HEK293T (cell line): ENCODE results near the gene DPPA4.

Experiments used
- CTCF ChIA-PET: fragments of 350-600 bp; formaldehyde crosslinking; extraction: SDS; loops from one replicate; lab custom pipeline; 2021; ENCODE audit warnings: antibody characterized with exemption, inconsistent platforms; lab: Yijun Ruan, JAX
- POLR2A ChIA-PET: fragments of 350-600 bp; formaldehyde crosslinking; extraction: SDS; loops from one replicate; lab custom pipeline; 2020; ENCODE audit warnings: antibody characterized with exemption, inconsistent platforms; lab: Yijun Ruan, JAX
- DNase-seq: peaks from one replicate; pipeline ENCODE4 v3.0.0; 2012; ENCODE audit warnings: mixed read lengths; ENCODE audit errors: extremely low spot score
- ARNT ChIP-seq: fragments of 450-650 bp; IDR thresholded peaks from 2 replicates; pipeline ENCODE4 v1.6.1; 2017; ENCODE audit warnings: mild to moderate bottlenecking
- BHLHE40 ChIP-seq: fragments of 450-650 bp; IDR thresholded peaks from 2 replicates; pipeline ENCODE4 v1.6.1; 2016; ENCODE audit warnings: mild to moderate bottlenecking, moderate library complexity, borderline replicate concordance
- CTBP1 ChIP-seq: fragments of 450-650 bp; IDR thresholded peaks from 2 replicates; pipeline ENCODE4 v1.6.1; 2016; ENCODE audit warnings: borderline replicate concordance
- ELF4 ChIP-seq: fragments of 450-650 bp; IDR thresholded peaks from 2 replicates; pipeline ENCODE4 v1.6.1; 2017; ENCODE audit warnings: antibody characterized with exemption
- FOXA1 ChIP-seq: fragments of 450-650 bp; IDR thresholded peaks from 2 replicates; pipeline ENCODE4 v1.6.1; 2016; ENCODE audit warnings: mild to moderate bottlenecking
- FOXK2 ChIP-seq: fragments of 450-650 bp; IDR thresholded peaks from 2 replicates; pipeline ENCODE4 v1.6.1; 2016; ENCODE audit warnings: mild to moderate bottlenecking
- FOXM1 ChIP-seq: fragments of 450-650 bp; IDR thresholded peaks from 2 replicates; pipeline ENCODE4 v1.6.1; 2017; ENCODE audit warnings: mild to moderate bottlenecking, borderline replicate concordance
- HDGF ChIP-seq: fragments of 450-650 bp; IDR thresholded peaks from 2 replicates; pipeline ENCODE4 v1.6.1; 2017; ENCODE audit warnings: antibody characterized with exemption, borderline replicate concordance
- L3MBTL2 ChIP-seq: fragments of 450-650 bp; conservative IDR thresholded peaks from 2 replicates; pipeline ENCODE4 v1.6.1; 2016; ENCODE audit warnings: mild to moderate bottlenecking
- LEF1 ChIP-seq: fragments of 450-650 bp; IDR thresholded peaks from 2 replicates; pipeline ENCODE4 v1.6.1; 2017; ENCODE audit warnings: mild to moderate bottlenecking, borderline replicate concordance
- NFRKB ChIP-seq: fragments of 450-650 bp; IDR thresholded peaks from 2 replicates; pipeline ENCODE4 v1.6.1; 2016; ENCODE audit warnings: mild to moderate bottlenecking, moderate library complexity
- SP1 ChIP-seq: fragments of 450-650 bp; IDR thresholded peaks from 2 replicates; pipeline ENCODE4 v1.6.1; 2017
- SUZ12 ChIP-seq: fragments of 450-650 bp; IDR thresholded peaks from 2 replicates; pipeline ENCODE4 v1.6.1; 2016; ENCODE audit warnings: mild to moderate bottlenecking
- TARDBP ChIP-seq: fragments of 450-650 bp; IDR thresholded peaks from 2 replicates; pipeline ENCODE4 v1.6.1; 2016
- ZNF384 ChIP-seq: fragments of 450-650 bp; IDR thresholded peaks from 2 replicates; pipeline ENCODE4 v1.6.1; 2016
- TF ChIP-seq, protein P1 (sequence below): fragments of 450-650 bp; IDR thresholded peaks from 2 replicates; pipeline ENCODE4 v1.6.1; 2016

Gene DPPA4

DNA sequence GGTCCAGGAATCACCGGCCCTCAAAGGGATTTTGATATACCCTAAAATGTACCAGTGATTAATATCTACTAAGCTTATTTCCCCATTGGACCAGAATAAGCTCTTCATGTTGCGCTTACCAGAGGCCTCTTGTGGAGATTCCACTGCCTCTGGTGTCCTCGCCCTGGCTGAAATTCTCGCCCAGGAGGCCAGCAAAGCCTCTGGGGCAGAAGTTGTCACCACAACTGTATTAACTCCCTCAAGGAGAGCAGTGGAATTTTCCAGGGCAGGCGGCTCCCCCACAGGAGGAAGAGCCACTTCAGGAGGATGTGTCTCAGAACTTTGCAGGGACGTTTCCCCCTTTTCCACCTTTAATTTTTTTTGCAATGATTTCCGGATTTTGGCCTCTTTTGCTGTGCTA is 6.9 kb downstream of the DPPA4 start:
- ChIA-PET CTCF (no interaction called here), POLR2A (no interaction called here)
- TF ChIP-seq ELF4, result no peak
- TF ChIP-seq FOXK2, result no peak
- TF ChIP-seq NFRKB, result no peak
- TF ChIP-seq ZNF384, result no peak
- TF ChIP-seq SP1, result no peak
- TF ChIP-seq FOXA1, result no peak
- no peak for TF ChIP-seq ARNT
- TF ChIP-seq FOXM1, result no peak
- TF ChIP-seq BHLHE40, result no peak
- no peak for TF ChIP-seq L3MBTL2
- no peak for TF ChIP-seq SUZ12
- no peak for DNase-seq

DNA sequence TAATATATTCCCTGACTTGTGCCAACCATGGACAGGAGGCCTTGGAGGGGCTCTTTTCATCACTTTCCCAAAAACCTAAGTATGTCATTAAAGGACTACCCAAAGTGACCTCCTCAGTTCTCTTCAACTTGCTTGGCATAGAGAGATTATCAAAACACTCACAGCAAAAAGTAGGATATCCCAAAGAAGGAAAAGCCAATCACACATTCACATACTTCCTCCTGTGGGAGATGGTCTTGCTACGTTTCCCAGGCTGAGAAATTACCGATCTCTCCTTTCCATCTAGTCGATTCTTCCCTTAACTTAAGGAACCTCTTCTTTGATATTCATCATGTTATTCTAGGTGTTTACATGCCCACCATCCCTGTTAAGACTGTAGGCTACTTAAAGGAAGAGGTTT is 9.1 kb downstream of the DPPA4 start:
- POLR2A ChIA-PET, result no interaction called here
- no peak for DNase-seq
- TF ChIP-seq FOXA1, result no peak
- TF ChIP-seq ELF4, result no peak
- TF ChIP-seq FOXK2, result no peak
- TF ChIP-seq HDGF, result no peak
- TF ChIP-seq, protein P1, sequence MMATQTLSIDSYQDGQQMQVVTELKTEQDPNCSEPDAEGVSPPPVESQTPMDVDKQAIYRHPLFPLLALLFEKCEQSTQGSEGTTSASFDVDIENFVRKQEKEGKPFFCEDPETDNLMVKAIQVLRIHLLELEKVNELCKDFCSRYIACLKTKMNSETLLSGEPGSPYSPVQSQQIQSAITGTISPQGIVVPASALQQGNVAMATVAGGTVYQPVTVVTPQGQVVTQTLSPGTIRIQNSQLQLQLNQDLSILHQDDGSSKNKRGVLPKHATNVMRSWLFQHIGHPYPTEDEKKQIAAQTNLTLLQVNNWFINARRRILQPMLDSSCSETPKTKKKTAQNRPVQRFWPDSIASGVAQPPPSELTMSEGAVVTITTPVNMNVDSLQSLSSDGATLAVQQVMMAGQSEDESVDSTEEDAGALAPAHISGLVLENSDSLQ, result no peak
- TF ChIP-seq SP1, result no peak
- TF ChIP-seq NFRKB, result no peak
- TF ChIP-seq ZNF384, result no peak
- no peak for TF ChIP-seq TARDBP
- no peak for TF ChIP-seq SUZ12
- no peak for TF ChIP-seq L3MBTL2
- no peak for TF ChIP-seq FOXM1
- TF ChIP-seq LEF1, result no peak
- no peak for TF ChIP-seq CTBP1
- no peak for TF ChIP-seq BHLHE40
- TF ChIP-seq ARNT, result no peak
- CTCF ChIA-PET, result no interaction called here

DNA sequence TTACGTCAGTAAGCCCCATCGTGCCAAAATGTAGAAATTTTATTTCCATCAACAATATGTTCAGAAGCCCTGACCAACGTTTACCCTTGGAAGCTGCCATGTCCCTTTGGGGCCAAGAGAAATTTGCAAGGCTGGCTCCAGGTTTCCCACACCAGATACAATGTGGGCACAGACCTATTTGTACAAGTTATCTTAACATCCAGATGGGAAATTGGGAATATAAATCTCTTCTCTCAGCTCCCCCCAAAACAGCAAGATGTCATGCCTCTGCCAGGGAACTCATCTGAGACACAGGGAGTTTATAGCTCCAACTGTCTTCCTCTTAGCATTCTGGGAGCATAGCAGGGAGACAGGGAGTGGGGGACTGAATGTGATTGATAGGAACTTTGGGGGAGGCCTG is 11.7 kb downstream of the DPPA4 start:
- POLR2A ChIA-PET, result no interaction called here
- TF ChIP-seq, protein P1, result no peak
- no peak for TF ChIP-seq LEF1
- no peak for TF ChIP-seq ARNT
- no peak for TF ChIP-seq FOXK2
- no peak for TF ChIP-seq NFRKB
- no peak for TF ChIP-seq SP1
- TF ChIP-seq SUZ12, result no peak
- TF ChIP-seq ELF4, result no peak
- TF ChIP-seq BHLHE40, result no peak
- no peak for TF ChIP-seq CTBP1
- TF ChIP-seq HDGF, result no peak
- CTCF ChIA-PET, result no interaction called here
- DNase-seq, result no peak

DNA sequence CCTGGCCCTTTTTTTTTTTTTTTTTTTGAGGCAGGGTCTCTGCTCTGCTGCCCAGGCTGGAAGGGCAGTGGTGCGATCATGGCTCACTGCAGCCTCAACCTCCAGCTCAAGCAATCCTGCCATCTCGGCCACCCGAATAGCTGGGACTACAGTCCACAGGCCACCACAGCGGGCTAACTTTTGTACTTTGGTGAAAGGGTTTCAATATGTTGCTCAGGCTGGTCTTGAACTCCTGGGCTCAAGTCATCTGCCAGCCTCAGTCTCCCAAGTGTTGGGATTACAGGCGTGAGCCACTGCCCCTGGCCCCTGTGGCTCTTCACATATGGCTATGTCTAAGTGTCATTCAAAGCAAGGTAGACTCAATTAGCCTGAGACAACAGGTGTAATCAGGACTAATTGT is 12.2 kb downstream of the DPPA4 start:
- CTCF ChIA-PET, result no interaction called here
- DNase-seq, result no peak
- TF ChIP-seq L3MBTL2 (no peak), LEF1 (no peak), SP1 (no peak), ARNT (no peak), FOXA1 (no peak), SUZ12 (no peak), CTBP1 (no peak), ZNF384 (no peak), TARDBP (no peak), ELF4 (no peak), HDGF (no peak), NFRKB (no peak), BHLHE40 (no peak), FOXM1 (no peak), FOXK2 (no peak)
- TF ChIP-seq, protein P1, result no peak
- POLR2A ChIA-PET, result no interaction called here

DNA sequence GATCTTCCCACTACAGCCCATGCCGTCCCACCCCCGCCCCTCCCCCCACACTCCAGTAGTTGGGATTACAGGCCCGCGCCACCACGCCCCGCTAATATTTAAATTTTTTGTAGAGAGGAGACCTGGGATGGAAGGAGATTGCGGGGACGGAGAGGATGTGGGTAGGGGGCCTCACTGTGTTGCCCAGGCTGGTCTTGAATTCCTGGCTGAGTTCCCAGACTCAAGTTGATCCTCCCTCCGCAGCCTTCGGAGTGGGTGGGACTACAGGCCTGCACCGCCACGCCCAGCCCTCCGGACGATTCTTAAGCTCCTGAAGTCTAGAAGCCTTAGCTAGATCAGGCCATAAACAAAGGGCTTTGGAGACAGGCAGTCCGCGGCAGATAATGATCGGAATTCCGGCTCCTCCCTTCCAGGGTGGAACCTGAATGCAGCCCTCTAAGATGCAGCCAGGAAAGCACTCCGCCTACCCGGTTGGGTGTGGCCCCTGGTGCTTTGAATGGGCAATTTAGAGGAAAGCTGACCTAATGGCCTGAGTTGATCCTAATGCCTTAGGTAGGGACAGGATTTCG is 21.1 kb downstream of the DPPA4 start, which contains the start of gene DPPA2:
Gene DPPA2, minus strand, starts transcription at position 356 of the 569 bp plus-strand sequence. CDS start 1,975 bp downstream, outside the sequence.
- POLR2A ChIA-PET, result no interaction called here
- CTCF ChIA-PET, result no interaction called here

More for the DNA sequence above, 21.1 kb downstream of the DPPA4 start, which contains the start of gene DPPA2:
- no peak for DNase-seq
- TF ChIP-seq ELF4 (no peak), FOXA1 (no peak), SUZ12 (no peak), L3MBTL2 (no peak), ARNT (no peak), NFRKB (no peak), LEF1 (no peak), BHLHE40 (no peak), SP1 (no peak), HDGF (no peak), FOXK2 (no peak), FOXM1 (no peak)
- TF ChIP-seq, protein P1, result no peak
